Tibial nerve (tissue), 4 donors: Measurements from ENCODE around the gene NRXN3. TPM values are rescaled to one million over a fixed set of nuclear protein-coding genes. Genes with fewer than 3 reads are reported as not detected.

ENCODE experiments used
- DNase-seq, 2 donors: peaks; one replicate each; pipeline ENCODE4 v3.0.0-alpha.2; 2019; ENCODE audit warnings: low spot score in 2 of 2
- H3K27ac ChIP-seq, 4 donors: fragments of 200-600 bp; sonication (generic) in 3 of 4; one replicate each; pipeline ENCODE4 v1.5.1; 2017 to 2019; ENCODE audit warnings: mild to moderate bottlenecking in 1 of 4
- H3K27me3 ChIP-seq, 2 donors: fragments of 200-600 bp; sonication (generic) in 1 of 2; one replicate each; pipeline versions ENCODE4 v1.5.1 to v1.6.0; 2017 to 2019
- H3K36me3 ChIP-seq, 3 donors: fragments of 200-600 bp; sonication (generic); one replicate each; pipeline ENCODE4 v1.5.1; 2018 to 2019
- H3K4me1 ChIP-seq, 4 donors: fragments of 200-600 bp; sonication (generic) in 3 of 4; one replicate each; pipeline ENCODE4 v1.5.1; 2017 to 2019
- H3K4me3 ChIP-seq, 4 donors: fragments of 200-600 bp; sonication (generic) in 3 of 4; one replicate each; pipeline ENCODE4 v1.5.1; 2017 to 2019; ENCODE audit warnings: mild to moderate bottlenecking in 1 of 4, moderate library complexity in 1 of 4
- H3K9me3 ChIP-seq, 4 donors: fragments of 200-600 bp; sonication (generic) in 3 of 4; one replicate each; pipeline ENCODE4 v1.5.1; 2017 to 2019
- CTCF ChIP-seq, 5 experiments: fragments of 200-600 bp in 3 of 5; fragments of 450-650 bp in 2 of 5; sonication (generic) in 3 of 5; IDR thresholded peaks; one replicate each; pipeline ENCODE4 v1.5.1; 2016 to 2019; ENCODE audit warnings: antibody characterized with exemption in 5 of 5, mild to moderate bottlenecking in 3 of 5, moderate library complexity in 2 of 5
- EP300 ChIP-seq, 2 donors: sonication (generic); formaldehyde crosslinking; IDR thresholded peaks; one replicate each; pipeline ENCODE4 v1.6.1; 2017; ENCODE audit warnings: antibody characterized with exemption in 2 of 2, mild to moderate bottlenecking in 1 of 2
- POLR2A ChIP-seq, 2 donors: fragments of 450-650 bp; IDR thresholded peaks; one replicate each; pipeline ENCODE4 v1.6.1; 2017; ENCODE audit warnings: antibody characterized with exemption in 2 of 2, mild to moderate bottlenecking in 2 of 2, moderate library complexity in 2 of 2
- WGBS, 2 donors: methylation state at CpG; one replicate each; pipeline ENCODE4 v1.1.5; 2018; 5-methylcytosine and 5-hydroxymethylcytosine counted together
- total RNA-seq, 4 donors: library from RNA; depleted of rRNA; stranded (reverse); fragments of >200 nt; gene quantifications; one replicate each; pipeline ENCODE4 v1.1.0, GENCODE V29; 2016

NRXN3 gene
- total RNA-seq, 4 donors from 2014 or later = 16.7 to 52.2 (median 19.7) TPM

GRCh38 chr14:79180656-79181055 is 1010.5 kb downstream of the NRXN3 start:
- Histone ChIP-seq H3K4me3 (no peak overlapping the region), H3K27ac (no peak overlapping the region), H3K4me1 (no peaks in the 10 kb centered on the region), H3K9me3 (no peaks in the 10 kb centered on the region), H3K36me3 (no peaks in the 10 kb centered on the region), H3K27me3 (no peaks in the 10 kb centered on the region)
- TF ChIP-seq CTCF (IDR thresholded peaks at IDR 0.05) (no peak), POLR2A (IDR thresholded peaks at IDR 0.05) (no peak), EP300 (IDR thresholded peaks at IDR 0.05) (no peak)
- 93 to 96% methylated on average over 4 of the region's 4 CpGs for WGBS, 2 donors
- DNase-seq = no peak

GRCh38 chr14:79186523-79186922 is 1016.4 kb downstream of the NRXN3 start:
- 37 to 47% methylated on average over 3 of the region's 3 CpGs for WGBS, 2 donors
- no peaks in the 10 kb centered on the region for H3K4me1 ChIP-seq
- H3K27ac ChIP-seq = no peak overlapping the region
- no peak overlapping the region for H3K4me3 ChIP-seq
- no peaks in the 10 kb centered on the region for H3K36me3 ChIP-seq
- TF ChIP-seq EP300 (IDR thresholded peaks at IDR 0.05) (no peak), POLR2A (IDR thresholded peaks at IDR 0.05) (no peak), CTCF (IDR thresholded peaks at IDR 0.05) (no peak)
- no peak for DNase-seq
- H3K27me3 ChIP-seq = no peaks in the 10 kb centered on the region
- H3K9me3 ChIP-seq = no peaks in the 10 kb centered on the region

DNA sequence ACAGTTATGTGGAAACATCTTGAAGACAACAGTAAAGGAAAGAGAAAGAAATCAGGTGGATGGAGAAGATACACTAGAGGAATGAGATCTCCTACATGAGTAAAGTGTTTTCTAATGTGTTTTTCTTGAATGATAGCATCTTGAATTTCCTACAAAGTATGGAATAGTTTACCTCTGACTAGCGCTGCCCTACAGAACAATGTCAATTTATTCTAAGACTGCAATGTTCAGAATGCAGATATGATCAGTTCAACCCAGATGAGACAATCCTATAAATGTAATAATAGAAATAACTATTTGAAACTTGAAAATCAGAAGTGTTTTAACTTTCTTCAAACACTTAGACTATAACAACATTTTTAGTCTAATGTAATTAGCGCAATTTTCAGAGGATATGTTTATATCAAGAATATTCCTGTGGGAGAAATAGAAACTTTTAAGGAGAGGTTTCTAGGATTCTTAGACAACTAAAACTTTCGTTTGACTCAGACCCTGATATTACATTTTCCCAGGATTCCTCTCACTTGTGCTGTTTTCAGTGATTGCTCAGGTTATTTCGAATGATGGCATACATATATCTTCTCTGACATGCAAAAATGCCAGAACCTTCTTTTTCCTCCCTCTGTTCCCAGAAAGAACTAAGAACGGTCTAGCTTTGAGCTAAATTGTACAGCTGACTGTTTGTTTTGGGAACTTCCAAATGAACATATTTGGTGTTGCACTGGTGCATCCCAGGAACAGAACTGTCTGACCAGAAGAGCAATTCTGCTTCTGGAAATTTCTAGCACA is 1023.7 kb downstream of the NRXN3 start:
- no peak overlapping the region for H3K27ac ChIP-seq
- no peaks in the 10 kb centered on the region for H3K27me3 ChIP-seq
- no peak overlapping the region for H3K4me3 ChIP-seq
- 76 to 83% methylated on average over 5 of the region's 5 CpGs for WGBS, 2 donors
- DNase-seq = no peak
- H3K9me3 ChIP-seq = no peaks in the 10 kb centered on the region
- H3K36me3 ChIP-seq = no peaks in the 10 kb centered on the region
- no peak for TF ChIP-seq EP300 (IDR thresholded peaks at IDR 0.05)
- TF ChIP-seq CTCF (IDR thresholded peaks at IDR 0.05) = no peak
- no peak for TF ChIP-seq POLR2A (IDR thresholded peaks at IDR 0.05)
- no peaks in the 10 kb centered on the region for H3K4me1 ChIP-seq

- H3K27me3 ChIP-seq = no peaks in the 10 kb centered on the region
- no peaks in the 10 kb centered on the region for H3K36me3 ChIP-seq
- H3K27ac ChIP-seq = no peak overlapping the region
- no peak overlapping the region for H3K4me3 ChIP-seq
- no peak for TF ChIP-seq POLR2A (IDR thresholded peaks at IDR 0.05)
- no peak for TF ChIP-seq EP300 (IDR thresholded peaks at IDR 0.05)
- no peak for TF ChIP-seq CTCF (IDR thresholded peaks at IDR 0.05)
- 54 to 75% methylated on average over 1 of the region's 1 CpG for WGBS, 2 donors
- H3K4me1 ChIP-seq = no peaks in the 10 kb centered on the region
- no peaks in the 10 kb centered on the region for H3K9me3 ChIP-seq
- no peak for DNase-seq
These were observed 1026.0 kb downstream of the NRXN3 start for GRCh38 chr14:79196216-79196615.

DNA sequence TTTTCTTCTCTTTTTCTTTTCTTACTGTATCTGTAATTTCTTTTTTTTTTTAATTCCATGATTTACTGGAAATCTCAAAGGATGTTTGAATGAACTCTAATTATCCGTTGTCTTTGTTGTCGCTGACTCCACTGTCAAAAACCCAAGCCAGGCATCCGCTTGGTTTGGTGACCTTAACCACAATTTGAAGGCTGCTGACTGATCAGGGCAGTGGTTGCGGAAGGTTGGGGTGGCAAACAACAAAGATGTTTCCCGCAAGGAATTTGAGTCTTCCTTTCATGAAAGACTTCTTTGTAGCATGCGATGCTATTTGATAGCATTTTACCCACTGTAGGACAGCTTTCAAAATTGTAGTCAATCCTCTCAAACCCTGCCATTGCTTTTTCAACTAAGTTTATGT is 1027.3 kb downstream of the NRXN3 start:
- no peak for DNase-seq
- no peaks in the 10 kb centered on the region for H3K9me3 ChIP-seq
- no peak overlapping the region for H3K27ac ChIP-seq
- WGBS, 2 donors = 64 to 67% methylated on average over 6 of the region's 6 CpGs
- no peak for TF ChIP-seq EP300 (IDR thresholded peaks at IDR 0.05)
- no peak for TF ChIP-seq CTCF (IDR thresholded peaks at IDR 0.05)
- no peak for TF ChIP-seq POLR2A (IDR thresholded peaks at IDR 0.05)
- H3K4me1 ChIP-seq = no peaks in the 10 kb centered on the region
- H3K27me3 ChIP-seq = no peaks in the 10 kb centered on the region
- H3K36me3 ChIP-seq = no peaks in the 10 kb centered on the region
- H3K4me3 ChIP-seq = no peak overlapping the region
